GM19372 (cell line): ENCODE data around the gene FAM136A.
"Not testable (repeated sequence)": the region's sequence is repeated elsewhere in the genome, so short reads cannot be mapped to it uniquely, and the experiment has no call there.

Experiments used
- ATAC-seq: cut with Tn5 transposase; IDR thresholded peaks from one replicate; pipeline ENCODE4 v1.9.1; 2021; ENCODE audit warnings: mild to moderate bottlenecking, low read depth, moderate library complexity; ENCODE audit not compliant: unreplicated experiment

Gene FAM136A

DNA sequence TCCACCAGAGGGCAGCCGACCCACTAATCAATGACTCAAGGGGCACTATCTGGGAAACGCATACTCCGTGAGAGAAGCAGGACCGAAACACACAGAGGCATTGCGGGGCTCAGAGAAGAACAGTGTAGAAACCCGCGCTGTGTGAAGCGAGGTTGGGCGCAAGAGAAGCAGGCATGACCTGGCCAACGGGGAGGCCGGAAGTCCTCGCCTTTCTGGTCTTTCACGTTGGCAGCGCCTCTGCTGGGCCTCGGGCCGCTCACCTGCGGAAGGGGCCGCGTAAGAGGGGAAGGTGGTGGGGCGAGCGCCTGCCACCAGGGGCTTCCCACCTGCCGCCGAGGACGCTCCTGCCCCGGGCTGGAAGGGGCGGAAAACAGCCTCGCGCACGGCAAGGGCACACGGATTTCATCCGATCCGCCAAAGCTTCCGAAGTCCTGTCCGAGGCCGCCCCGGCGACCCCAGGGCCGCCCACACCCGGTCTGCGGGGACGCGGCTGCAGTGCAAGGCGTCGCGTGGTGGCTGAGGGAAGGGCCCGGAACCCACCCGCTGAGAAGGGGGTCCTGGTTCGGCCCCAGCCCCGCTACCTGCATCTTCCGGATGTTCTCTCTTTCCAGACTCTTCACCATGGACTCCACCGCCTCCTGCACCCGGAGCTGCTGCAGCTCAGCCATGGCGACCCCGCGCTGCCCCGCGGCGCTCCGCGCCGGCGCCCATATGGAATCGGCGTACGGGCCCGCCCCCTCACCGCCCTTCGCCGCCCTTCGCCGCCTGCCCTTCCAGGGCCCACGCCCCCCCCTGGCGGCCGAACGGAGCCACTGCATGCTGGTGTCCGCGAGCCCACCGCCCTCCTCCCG is at the start of gene FAM136A:
Gene FAM136A, minus strand, starts transcription at position 724 of the 851 bp plus-strand sequence. Its CDS starts 56 bp downstream, at position 668.
- peak; percentile 76 for ATAC-seq

GRCh38 chr2:70349921-70350685 is 48.2 kb upstream of the FAM136A start:
- no peak for ATAC-seq

DNA sequence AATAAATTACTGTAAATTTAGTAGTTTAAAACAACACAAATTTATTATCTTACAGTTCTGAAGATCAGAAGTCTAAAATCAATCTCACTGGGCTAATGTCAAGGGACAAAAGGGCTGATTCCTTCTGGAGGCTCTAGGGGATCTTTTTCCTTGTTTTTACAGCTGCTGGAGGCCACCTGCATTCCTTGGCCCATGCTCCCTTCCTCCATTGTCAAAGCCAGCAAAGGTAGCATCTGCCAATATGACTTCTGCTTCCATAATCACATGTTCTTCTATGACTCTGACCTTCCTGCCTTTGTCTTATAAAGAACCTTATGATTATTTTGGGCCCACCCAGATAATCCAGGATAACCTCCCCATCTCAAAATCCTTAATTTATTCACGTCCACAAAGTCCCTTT is 46.0 kb upstream of the FAM136A start:
- no peak for ATAC-seq

GRCh38 chr2:70344195-70344594 is 42.3 kb upstream of the FAM136A start:
- ATAC-seq: no peak

DNA sequence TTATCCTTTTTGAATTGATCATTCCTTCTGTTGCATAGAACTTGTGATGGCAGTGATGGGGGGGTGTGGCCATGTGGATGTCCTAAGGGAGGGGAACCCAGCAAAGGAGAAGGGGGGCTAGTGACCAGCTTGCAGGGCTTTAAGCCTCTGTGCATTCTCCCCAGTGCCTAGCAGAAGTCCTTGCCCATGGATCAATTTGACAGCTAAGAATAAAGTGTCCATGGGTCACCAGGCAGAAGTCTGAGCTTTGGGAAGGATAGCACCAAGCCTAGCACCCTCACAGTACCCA is 39.6 kb upstream of the FAM136A start:
- ATAC-seq: no peak

DNA sequence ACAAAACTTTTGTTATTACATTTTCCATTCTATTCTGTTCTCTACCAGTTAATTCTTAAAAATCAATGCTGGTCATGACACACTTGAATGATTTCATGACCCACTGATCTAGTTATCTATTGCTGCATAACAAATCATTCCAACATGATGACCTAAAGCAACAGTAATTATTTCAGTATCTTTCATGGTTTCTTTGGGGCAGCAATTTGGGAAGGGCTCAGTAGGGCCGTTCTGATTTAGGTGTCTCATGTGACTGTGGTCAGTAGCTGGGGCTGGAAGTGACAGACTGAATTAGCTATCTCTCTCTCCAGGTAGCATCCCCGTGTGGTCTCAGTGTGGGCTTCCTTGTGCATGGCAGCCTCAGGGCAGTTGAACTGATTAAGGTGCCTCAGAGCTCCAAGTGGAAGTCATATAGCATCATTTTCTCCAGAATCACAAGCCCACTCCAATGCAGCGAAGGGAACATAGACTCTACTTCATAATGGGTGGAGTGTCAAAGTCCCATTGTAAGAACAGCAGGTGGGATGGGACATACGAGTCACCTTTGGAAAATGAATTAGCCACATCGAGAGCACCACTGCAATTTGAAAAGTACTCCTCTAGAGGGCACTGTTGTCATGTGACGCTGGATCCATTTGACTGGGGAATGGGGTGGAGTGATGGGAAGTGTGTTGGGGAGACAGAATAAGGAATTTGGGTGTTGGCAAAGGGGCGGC is 39.1 kb upstream of the FAM136A start:
- no peak for ATAC-seq

GRCh38 chr2:70340075-70340474 is 38.2 kb upstream of the FAM136A start:
- ATAC-seq: no peak

- ATAC-seq: no peak
Observed at GRCh38 chr2:70336552-70336951, 34.7 kb upstream of the FAM136A start.

- ATAC-seq: no peak
Observed at GRCh38 chr2:70331012-70331411, 29.1 kb upstream of the FAM136A start.

DNA sequence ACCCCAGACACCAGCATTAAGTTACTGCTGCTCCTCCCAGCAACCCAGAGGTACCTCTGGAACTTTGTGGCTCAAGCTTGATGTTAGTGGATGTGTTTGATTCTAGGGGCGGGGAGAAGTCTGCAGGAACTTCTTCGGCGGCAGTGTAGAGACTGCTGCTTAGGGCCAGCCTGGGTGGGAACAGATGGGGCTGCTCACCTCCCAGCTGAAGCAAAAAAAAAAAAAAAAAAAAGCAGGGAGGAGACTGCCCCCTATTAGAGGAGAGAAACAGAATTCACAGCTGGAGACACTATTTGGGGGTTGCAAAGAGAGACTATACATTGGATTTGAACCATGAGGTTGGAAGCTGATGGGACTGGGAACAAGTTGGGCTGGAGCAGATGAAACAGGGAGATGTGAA is 28.6 kb upstream of the FAM136A start:
- no peak for ATAC-seq

DNA sequence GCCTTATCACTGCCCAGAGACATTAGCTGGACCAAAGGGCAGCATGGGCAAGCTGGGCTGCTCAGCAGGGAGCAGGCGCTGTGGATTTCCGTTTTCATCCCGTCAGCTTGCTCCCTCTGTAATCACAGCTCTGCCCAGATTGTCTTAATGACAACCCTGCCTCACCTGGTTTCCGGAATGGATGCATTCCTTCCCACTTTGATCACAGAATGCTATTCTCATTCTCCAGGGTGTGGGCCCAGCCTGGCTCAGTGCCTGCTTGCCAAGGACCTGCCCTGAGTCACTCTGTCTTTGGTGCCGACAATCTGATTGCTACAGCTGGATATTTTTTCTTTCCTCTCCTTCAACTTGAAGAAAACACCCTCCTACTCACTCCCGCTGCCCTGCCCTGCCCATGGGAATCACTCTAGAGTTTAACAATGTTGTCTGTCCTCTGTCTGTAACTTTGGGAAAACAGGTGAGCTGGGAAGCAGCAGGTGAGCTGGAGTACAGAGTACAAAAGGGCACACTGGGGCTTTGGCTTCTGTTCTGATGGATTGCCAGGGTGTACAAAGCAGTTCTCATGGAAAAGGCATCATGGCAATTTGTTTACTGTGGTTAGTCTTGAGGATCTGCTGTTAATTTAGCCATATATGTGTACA is 27.2 kb upstream of the FAM136A start:
- ATAC-seq: no peak

GRCh38 chr2:70325875-70326274 is 24.0 kb upstream of the FAM136A start:
- ATAC-seq: no peak

- no peak for ATAC-seq
Observed at GRCh38 chr2:70322518-70322917, 20.7 kb upstream of the FAM136A start.

GRCh38 chr2:70321370-70321769 is 19.5 kb upstream of the FAM136A start:
- no peak for ATAC-seq

- no peak for ATAC-seq
Observed at GRCh38 chr2:70314640-70315039, 12.8 kb upstream of the FAM136A start.

DNA sequence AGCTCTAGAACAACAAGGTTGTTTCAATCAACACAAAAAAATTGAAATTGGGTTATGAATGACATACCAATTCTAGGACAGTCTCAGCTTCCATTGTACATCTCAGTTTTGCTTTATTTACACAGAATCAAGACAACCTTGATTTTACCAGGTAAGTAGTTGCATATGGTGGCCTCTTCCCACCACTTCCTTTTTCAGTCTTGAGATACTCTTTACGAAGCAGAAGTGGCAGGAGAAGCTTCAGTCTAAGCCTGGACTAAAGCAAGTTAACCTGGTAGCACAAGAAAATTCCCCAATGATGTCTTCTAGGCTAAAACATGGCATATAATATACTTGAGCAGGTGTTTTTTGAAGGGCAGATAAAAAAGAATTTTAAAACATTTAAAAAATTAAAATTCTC is 10.7 kb upstream of the FAM136A start:
- ATAC-seq: no peak

GRCh38 chr2:70310899-70311298 is 9.0 kb upstream of the FAM136A start:
- no peak for ATAC-seq

GRCh38 chr2:70305531-70305930 is 3.7 kb upstream of the FAM136A start:
- ATAC-seq: no peak

GRCh38 chr2:70304498-70304897 is 2.6 kb upstream of the FAM136A start:
- ATAC-seq: no peak

GRCh38 chr2:70303186-70303585 is 1.3 kb upstream of the FAM136A start:
- ATAC-seq: no peak

GRCh38 chr2:70302195-70302546 is 304 bp upstream of the FAM136A start:
- ATAC-seq: not testable (repeated sequence)
